Neural crest cell (in vitro differentiated cells): ENCODE data around the gene ANKRD53. TPM values are rescaled to one million over a fixed set of nuclear protein-coding genes. Genes with fewer than 3 reads are reported as not detected.

Experiments used
- DNase-seq: peaks from one replicate; pipeline ENCODE4 v3.0.0; 2021; ENCODE audit warnings: low read depth, mixed read lengths, low spot score
- H3K27ac Mint-ChIP-seq: one replicate; pipeline ENCODE4 v1.8.0; 2021; ENCODE audit warnings: mild to moderate bottlenecking, mixed read lengths; ENCODE audit not compliant: unreplicated experiment
- H3K27me3 Mint-ChIP-seq: 2 replicates; pipeline ENCODE4 v1.8.0; 2021; ENCODE audit warnings: low read depth, mild to moderate bottlenecking, mixed read lengths
- H3K36me3 Mint-ChIP-seq: 2 replicates; pipeline ENCODE4 v1.8.0; 2021; ENCODE audit warnings: low read depth, mild to moderate bottlenecking, mixed read lengths
- H3K4me1 Mint-ChIP-seq: 2 replicates; pipeline ENCODE4 v1.8.0; 2021; ENCODE audit warnings: mixed read lengths
- H3K4me3 Mint-ChIP-seq: one replicate; pipeline ENCODE4 v1.8.0; 2021; ENCODE audit warnings: mild to moderate bottlenecking, mixed read lengths
- H3K9me3 Mint-ChIP-seq: 2 replicates; pipeline ENCODE4 v1.8.0; 2021; ENCODE audit warnings: mixed read lengths
- total RNA-seq: library from RNA; stranded (reverse); gene quantifications from 2 replicates; pipeline ENCODE4 v1.2.1, GENCODE V29; 2021
- TF ChIP-seq, protein P1 (sequence below): fragments of 200-600 bp; sonication (generic); conservative IDR thresholded peaks from 2 replicates; pipeline ENCODE4 v1.5.0; 2021; ENCODE audit warnings: antibody characterized with exemption, mild to moderate bottlenecking

The ANKRD53 gene
- total RNA-seq, 1 donor from 2014 or later, result 1.7 TPM

DNA sequence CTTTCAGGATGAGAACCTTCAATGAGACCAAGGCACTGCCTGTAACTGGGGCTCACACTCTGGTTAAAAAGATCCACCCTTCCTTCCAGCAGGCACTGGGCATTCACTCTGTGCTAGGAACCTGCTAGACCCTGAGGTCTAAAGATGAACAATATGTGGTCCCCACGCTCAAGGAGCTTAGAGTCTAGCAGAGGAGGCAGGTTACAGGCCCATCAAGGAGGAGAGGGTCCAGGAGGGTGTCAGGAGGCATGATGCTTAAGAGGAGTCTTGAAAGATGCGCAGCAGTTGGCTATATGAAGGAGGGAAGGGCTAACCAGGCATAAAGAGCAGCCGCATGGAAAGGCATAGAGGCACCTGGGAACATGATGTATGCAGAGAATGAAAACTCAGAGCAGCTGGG, 4.5 kb downstream of the ANKRD53 start:
- TF ChIP-seq, protein P1, sequence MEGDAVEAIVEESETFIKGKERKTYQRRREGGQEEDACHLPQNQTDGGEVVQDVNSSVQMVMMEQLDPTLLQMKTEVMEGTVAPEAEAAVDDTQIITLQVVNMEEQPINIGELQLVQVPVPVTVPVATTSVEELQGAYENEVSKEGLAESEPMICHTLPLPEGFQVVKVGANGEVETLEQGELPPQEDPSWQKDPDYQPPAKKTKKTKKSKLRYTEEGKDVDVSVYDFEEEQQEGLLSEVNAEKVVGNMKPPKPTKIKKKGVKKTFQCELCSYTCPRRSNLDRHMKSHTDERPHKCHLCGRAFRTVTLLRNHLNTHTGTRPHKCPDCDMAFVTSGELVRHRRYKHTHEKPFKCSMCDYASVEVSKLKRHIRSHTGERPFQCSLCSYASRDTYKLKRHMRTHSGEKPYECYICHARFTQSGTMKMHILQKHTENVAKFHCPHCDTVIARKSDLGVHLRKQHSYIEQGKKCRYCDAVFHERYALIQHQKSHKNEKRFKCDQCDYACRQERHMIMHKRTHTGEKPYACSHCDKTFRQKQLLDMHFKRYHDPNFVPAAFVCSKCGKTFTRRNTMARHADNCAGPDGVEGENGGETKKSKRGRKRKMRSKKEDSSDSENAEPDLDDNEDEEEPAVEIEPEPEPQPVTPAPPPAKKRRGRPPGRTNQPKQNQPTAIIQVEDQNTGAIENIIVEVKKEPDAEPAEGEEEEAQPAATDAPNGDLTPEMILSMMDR, result no peak
- no peaks in the 10 kb centered on the region for H3K9me3 Mint-ChIP-seq
- peak overlapping the region; percentile 52 for H3K4me3 Mint-ChIP-seq
- peaks cover 4% of the 10 kb centered on the region for H3K4me1 Mint-ChIP-seq
- no peak for DNase-seq
- H3K27ac Mint-ChIP-seq, result no peak overlapping the region
- peaks cover 8% of the 10 kb centered on the region for H3K36me3 Mint-ChIP-seq
- no peaks in the 10 kb centered on the region for H3K27me3 Mint-ChIP-seq

DNA sequence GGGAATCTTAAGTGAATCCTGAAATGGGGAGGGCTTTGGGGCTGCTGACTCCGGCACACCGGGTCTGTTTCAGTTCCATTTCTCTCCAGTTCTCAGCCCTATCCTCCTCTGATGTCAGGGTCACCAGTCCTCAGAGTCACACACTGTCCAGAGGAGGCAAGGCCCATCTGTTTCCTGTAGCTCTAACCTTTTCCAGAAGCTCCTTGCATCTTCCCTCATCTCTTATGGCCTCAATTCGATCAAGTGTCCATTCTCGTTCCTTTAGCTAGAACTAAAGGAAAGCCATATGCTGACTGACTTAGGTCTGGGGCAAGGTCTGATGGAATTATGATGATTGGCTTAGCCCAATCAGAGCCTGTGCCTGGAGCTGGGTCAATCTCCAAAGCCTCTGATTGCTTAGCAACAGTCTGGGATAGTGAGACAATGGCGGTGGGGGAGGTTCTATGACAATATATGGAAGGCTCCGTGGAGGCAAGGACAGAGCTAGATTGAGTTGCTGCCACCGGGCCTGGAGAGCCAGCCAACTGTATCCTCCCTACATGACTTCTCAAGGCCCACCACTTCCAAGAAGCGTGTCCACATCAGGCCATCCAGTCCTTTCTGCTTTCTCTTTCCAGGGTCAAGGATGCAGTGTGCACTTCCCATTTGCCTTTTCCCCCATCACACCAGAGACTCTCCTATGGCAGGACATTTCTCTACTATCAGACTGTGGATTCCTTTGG, 5.2 kb downstream of the ANKRD53 start:
- H3K27ac Mint-ChIP-seq, result no peak overlapping the region
- H3K4me1 Mint-ChIP-seq, result no peaks in the 10 kb centered on the region
- H3K36me3 Mint-ChIP-seq, result peaks cover 11% of the 10 kb centered on the region
- H3K9me3 Mint-ChIP-seq, result no peaks in the 10 kb centered on the region
- no peak for DNase-seq
- no peaks in the 10 kb centered on the region for H3K27me3 Mint-ChIP-seq
- TF ChIP-seq, protein P1, result no peak
- peak overlapping the region; percentile 52 for H3K4me3 Mint-ChIP-seq

DNA sequence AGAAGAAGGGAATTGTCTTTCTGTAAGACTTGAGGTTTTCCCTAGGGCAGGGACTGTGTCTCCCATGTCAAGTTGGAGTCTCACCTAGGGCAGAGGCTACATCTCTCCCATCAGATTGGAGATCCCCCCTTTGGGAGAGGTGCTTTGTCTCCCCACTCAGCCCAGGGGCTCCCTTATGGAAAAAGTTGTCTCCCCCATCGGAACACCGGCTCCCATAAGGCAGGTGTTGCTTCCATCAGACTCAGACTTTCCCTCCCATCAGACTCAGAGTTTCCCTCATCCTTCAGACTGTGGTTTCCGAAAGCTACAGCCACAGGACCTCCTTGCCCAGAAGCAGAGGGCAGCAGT, 5.8 kb downstream of the ANKRD53 start:
- H3K27me3 Mint-ChIP-seq, result no peaks in the 10 kb centered on the region
- no peak overlapping the region for H3K4me3 Mint-ChIP-seq
- H3K4me1 Mint-ChIP-seq, result no peaks in the 10 kb centered on the region

DNA sequence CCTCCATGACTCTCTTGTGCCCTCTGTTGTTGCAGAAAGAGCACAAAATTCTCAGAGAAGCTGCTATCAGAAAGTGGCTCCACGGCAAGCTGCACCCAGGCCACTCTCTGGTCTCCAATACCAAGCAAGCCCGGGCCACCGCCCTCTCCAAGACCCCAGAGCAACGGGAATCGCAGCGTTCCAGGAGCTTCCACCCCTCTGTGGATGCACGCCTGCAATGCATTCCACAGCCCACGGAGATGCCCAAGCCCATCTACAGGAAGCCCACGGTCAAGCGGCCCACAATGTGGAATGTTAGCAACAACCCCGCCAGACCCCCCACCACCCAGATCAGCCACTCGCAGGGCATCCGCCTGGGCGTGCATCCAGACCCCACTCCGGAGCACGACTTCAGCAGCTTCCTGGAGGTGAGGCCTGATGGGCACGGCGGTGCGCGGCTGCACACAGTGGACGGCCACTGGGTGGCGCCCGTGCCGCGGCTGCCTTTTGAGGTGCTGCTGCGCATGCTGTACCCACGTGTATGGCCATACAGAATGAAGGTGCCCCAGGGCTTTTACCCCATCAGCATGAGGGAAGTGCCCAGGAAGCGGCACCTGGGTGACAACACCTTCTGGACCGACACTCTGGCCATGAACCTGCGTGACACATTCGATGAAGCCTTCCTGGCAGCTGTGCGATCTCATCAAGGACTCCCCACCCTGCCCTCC, 6.3 kb downstream of the ANKRD53 start:
- H3K4me1 Mint-ChIP-seq, result no peaks in the 10 kb centered on the region
- no peak overlapping the region for H3K27ac Mint-ChIP-seq
- H3K9me3 Mint-ChIP-seq, result no peaks in the 10 kb centered on the region
- TF ChIP-seq, protein P1, result peak; percentile 83
- peaks cover 12% of the 10 kb centered on the region for H3K36me3 Mint-ChIP-seq
- H3K4me3 Mint-ChIP-seq, result peak overlapping the region; percentile 25
- DNase-seq, result peak; percentile 62
- no peaks in the 10 kb centered on the region for H3K27me3 Mint-ChIP-seq

More for the DNA sequence above, 5.8 kb downstream of the ANKRD53 start:
- Mint-ChIP-seq H3K36me3 (peaks cover 12% of the 10 kb centered on the region), H3K9me3 (no peaks in the 10 kb centered on the region), H3K27ac (no peak overlapping the region)
- no peak for DNase-seq
- TF ChIP-seq, protein P1, result no peak

DNA sequence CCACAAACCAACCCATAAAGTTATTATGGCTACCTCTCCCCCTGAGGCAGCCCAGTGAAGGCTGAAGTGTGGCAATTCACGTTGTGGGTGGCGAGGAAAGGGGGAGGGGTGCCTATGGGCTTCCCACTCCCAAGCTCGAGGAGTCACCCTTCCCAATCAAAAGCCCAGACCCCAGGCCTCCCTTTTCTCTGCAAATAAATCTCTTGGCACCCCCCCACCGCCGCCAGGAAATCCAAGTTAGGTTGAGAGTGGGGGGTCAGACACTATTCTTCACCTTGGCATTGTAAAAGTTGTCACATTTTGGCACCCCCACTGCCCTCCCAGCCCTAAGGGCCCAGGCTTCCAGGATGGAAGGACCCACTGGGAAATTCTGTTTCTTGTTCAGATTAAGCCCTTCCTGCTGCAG, 6.9 kb downstream of the ANKRD53 start:
- Mint-ChIP-seq H3K4me1 (no peaks in the 10 kb centered on the region), H3K27me3 (no peaks in the 10 kb centered on the region), H3K4me3 (no peak overlapping the region), H3K36me3 (peaks cover 12% of the 10 kb centered on the region), H3K27ac (no peak overlapping the region), H3K9me3 (no peaks in the 10 kb centered on the region)
- TF ChIP-seq, protein P1, result no peak
- DNase-seq, result no peak
